LoVo (cell line): ENCODE results near the gene CCDC169.

Experiments
- DNase-seq: peaks from one replicate; pipeline ENCODE4 v3.0.0-alpha.2; 2016; ENCODE audit warnings: low spot score

CCDC169 gene

DNA sequence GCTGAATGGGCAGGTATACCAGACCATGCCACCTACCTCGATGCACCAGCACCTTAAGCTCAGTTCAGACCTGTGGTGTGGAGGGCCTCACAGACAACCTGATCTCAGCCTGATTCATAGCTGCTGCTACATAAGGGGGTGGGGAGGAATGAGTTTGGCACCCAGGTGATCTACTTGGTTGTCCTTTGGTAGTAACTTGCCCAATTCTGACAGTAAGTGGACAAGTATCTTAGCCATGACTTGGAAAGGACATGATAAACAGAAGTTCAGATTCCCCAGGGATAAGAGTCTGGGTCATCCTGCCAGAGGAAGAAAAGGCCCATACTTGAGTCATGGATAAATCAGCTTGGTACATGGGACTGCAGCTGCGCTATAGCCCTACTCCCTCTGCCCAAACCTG, 54.9 kb downstream of the CCDC169 start:
- DNase-seq: no peak

DNA sequence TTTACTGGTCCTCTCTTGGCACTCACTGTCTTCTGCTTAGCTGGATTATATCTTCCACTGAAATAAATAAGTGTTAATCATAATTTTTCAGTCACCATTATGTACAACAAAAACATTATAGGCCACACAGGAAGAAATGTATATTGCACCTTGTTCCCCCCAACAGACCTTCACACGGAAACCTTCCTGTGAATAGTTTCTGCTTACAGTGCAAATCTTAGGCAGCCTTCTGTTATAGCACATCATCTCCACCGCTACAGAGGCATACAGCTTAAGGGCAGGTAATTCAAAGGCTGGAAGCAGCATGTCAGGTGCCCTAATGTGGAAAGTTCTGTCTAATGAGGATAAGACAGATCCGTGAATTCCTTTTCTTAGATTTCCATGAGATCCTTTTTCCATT, 66.4 kb downstream of the CCDC169 start:
- DNase-seq: no peak

DNA sequence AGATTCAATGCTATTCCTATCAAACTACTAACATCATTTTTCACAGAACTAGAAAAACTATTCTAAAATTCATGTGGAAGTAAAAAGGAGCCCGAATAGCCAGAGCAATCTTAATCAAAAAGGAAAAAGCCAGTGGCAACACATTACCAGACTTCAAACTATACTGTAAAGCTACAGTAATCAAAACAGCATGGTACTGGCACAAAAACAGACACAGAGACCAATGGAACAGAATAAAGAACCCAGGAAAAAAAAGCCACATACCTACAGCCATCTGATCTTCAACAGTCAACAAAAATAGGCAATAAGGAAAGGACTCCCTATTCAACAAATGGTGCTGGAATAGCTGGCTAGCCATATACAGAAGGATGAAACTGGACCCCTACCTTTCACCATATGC, 72.9 kb downstream of the CCDC169 start:
- DNase-seq: no peak

DNA sequence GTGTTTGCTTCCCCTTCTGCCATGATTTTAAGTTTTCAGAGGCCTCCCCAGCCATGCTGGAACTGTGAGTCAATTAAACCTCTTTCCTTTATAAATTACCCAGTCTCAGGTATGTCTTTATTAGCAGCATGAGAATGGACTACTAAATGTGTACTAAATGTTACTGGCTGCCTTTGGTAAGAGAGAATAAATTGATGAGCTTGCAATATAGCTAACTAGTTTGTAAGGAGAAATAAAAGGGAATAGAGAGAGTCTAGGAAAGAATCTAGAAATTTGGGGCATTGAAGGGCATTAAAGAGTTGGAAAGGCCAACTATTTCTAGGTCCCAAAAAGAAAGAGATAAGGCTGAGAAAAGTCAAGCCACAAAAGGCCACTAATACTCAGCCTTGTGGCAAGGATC, 77.7 kb downstream of the CCDC169 start:
- DNase-seq: no peak

DNA sequence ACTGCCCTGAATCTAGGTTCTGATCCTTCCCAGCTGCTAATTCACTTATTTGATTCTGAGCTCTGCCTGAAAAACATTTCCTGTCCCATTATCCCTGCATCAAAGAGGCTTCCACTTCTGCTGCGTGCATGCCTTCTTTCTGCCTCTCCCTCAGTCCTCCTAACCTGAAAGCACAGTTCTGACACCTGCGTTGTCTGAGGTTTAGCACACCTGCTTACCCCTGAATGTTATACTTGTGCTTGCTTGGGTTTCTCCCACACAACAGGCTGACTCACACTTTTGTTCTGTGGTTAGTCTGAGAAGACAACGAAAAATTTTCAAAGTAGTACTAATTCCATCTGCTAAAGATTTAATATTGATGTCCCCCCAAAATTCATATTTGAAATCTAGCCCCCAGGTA, 80.2 kb downstream of the CCDC169 start:
- no peak for DNase-seq

DNA sequence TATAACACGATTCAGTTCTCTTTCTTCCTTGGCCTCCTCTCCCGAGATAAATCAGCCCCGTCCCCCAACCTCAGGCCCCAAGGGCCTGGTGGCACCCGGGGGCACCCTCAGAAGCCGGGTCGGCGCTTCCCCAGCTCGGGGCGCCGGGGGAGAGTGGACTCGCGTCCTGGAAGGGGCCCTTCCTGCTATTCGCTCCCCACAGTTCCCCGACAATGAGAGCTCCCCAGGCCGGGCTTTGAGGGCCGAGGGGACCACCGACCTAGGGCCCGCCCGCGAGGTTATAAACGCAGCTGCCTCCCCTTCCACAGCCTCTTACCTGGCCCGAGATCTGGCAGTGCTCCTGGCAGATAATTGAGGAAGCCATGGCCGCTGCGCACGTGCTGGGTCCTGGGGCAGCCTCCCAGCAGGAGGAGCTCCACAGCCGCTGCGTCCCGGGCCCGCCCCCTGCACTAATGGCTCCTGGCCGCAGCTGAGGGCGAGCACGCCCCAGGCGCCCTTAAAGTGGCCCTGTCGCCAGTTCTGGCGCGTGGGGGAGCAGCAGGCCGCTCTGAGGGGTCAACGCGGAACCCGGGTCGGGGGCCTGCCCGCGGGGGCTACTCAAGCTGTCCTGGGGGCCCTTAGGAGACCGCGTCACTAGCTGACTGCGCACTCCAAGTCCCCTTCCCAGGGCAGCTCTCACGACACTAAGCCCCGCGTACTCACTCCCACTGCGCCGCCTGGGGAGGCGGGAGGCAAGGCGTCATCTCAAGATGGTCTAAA, 83.3 kb downstream of the CCDC169 start, which contains the start of gene SOHLH2:
SOHLH2 (minus strand) TSS at position 394 of the 759 bp plus-strand sequence; CDS start at position 364, 30 bp downstream.
- no peak for DNase-seq

DNA sequence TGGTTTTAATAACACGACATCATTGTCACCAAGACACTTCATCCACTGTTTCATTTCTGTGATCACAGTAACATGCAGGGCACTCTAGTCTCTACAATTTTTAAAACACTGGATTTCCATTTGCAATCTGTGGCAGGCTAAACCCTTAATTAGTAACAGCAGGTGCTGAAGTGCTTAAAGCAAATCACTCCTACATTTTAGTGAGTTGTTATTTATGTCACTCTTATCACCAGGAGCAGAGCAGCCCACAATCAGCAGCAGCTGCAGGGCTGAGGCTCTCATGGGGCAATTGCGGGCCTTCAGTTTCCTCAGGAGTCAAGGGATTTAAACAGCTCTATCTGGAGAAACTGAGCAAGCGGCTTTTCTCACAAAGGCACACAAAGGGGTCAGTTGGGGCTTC, 84.8 kb downstream of the CCDC169 start:
- DNase-seq: no peak

DNA sequence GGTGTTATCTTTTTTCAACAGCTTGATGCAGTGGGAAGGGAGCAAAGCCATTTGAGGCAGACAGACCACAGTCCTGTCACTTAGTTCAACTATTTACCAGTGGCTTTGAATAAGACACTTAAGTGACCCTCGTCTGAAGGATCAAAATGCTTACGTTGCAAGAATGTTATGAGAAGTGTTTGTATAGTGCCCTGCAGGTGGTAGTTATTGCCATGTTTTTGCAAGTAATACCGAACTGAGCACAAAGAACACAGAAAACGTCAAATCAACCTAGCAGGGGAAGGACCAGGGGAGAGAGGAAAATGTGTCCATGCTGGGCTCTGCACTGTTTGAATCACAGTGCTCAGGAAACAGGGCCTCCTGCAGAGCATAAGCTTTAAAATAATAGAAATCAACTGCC, 86.0 kb downstream of the CCDC169 start:
- DNase-seq: no peak

DNA sequence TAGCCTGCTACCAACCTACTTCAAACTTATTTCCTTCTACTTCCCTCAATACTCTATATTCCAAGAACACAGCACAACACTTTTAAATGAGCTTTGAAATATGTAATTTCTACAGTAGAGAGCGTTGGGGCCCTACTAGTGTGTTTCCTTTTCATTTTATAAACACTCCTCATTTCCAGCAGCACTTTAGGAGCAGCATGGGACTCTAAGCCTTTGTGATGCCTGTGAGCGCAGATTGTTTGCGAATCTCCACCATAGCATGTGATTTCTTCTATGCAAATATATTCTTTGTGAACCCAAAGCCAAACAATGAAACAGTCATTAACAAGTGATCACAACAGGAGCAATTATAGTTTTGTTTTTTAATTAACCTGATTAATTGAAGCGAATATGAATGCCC, 86.9 kb downstream of the CCDC169 start:
- DNase-seq: no peak

DNA sequence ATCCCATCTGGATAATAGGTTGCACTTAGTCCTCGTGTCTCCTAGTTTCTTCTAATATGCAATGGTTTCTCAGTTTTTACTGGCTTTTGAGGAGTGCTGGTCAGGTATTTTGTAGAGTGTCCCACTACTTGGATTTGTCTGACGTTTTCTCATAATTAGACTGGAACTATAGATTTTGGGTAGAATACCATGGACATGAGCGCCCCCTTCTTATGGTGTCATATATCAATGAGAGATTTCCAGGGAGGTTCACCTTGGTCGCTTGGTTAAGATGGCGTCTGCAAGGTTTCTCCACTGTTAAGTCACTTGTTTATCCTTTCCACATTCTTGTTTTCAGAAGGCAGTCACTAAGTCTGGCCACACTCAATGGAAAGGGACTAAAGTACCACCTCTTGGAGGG, 89.9 kb downstream of the CCDC169 start:
- no peak for DNase-seq

DNA sequence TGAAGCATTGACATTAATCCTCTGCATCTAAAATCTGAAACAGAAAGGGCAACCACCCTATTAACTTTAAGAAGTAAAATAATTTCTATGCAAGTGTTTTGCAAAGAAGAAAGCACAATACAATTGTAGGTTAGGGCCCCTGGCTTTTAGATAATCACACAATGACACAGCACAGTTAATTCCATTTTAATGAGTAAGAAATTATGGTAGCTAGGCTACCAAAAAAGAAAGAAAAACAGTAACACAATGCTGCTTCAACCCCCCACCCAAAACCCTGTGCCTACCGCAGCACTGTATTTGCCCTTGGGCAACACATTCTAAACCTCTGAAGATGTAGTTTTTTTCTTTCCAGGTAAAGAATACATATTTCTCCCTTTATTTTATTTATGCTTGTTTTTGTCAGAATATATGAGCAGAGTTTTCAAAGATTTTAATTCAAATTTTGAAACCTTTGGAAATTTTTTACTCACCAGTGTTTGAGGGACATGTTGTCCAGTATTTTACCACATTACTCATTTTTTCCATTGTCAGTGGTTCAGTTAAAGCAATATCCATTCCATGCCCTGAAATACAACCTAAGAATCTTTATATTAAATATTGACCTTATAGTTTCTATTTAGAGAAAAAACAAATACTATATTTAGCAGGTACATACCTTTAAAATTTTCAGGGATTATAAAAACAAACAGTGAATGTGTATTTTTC, 104.3 kb downstream of the CCDC169 start:
- no peak for DNase-seq

DNA sequence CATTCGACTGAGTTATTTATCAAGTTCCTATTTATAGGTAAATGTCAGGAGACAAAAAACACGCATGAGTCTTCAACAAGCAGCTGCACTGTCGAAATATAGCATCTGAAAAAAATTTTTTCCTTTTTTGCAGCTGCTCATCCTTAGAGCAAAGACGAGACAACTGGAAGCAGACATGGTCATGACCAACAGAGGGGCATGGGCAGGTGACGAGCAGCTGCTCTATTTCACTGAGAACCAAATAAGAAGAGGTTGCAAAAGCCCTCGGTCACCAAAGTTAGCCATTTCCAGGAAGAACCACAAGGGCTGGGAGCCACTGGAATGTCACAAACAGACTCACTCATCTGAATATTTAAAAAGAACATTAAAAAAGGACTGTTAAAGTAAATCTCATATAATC, 105.4 kb downstream of the CCDC169 start:
- DNase-seq: no peak

DNA sequence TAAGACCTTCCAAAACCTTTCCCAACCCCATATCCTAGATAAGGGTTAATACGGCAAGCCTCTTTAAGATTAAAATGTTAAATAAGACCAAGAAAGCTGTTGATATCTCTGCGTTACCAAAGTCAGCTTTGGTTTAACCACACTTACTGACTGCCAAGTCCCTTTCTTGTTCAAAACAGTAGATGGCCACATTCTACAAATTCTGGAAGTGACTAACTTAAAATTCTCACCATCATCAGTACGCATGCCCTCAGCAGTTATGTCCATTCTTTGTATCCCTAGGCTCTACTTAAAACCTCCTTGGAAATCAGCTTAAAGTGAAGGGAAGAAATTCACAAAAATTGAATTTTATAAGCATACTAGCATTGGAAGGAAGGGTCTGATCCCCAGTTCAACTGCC, 106.8 kb downstream of the CCDC169 start:
- DNase-seq: no peak

DNA sequence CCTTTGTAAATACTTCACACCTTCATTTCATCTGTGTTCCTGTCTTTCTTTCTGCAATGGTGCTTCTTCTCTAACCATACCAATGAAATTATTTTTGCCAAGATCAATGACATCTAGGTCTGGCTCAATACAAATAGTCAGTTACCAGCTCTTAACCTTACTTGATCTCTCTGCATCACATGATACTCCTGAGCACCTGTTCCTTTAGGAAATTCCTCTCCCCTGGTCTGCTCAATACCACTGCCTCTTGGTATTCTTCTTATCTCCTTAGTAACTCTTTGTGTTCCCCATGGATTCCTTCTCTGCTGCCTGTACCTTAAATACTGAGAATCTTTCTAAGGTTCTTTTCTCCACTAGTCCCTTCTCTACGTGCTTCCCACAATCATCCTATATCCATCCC, 109.2 kb downstream of the CCDC169 start:
- no peak for DNase-seq

DNA sequence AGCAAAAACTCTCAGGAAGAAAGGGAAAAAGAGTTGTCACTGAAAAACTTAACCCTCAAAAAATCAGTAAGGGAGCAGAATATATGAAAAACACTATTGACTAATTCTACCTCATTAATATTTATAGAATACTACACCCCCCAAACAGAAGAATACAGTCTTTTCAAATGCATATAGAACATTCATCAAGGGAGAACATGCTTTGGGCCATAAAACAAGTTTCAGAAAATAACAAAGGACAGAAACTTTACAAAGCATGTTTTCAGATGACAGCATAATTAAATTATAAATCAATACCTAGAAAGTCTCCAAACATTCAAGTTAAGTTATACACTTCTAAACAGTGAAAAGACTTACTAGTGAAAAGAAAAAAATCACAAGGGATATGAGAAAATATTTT, 113.7 kb downstream of the CCDC169 start:
- DNase-seq: no peak
